ENCODE data around the gene L3MBTL3. TPM values are rescaled to one million over a fixed set of nuclear protein-coding genes. Genes with fewer than 3 reads are reported as not detected.

L3MBTL3 gene
- total RNA-seq, 1 donor from 2014 or later = 22.2 TPM

DNA sequence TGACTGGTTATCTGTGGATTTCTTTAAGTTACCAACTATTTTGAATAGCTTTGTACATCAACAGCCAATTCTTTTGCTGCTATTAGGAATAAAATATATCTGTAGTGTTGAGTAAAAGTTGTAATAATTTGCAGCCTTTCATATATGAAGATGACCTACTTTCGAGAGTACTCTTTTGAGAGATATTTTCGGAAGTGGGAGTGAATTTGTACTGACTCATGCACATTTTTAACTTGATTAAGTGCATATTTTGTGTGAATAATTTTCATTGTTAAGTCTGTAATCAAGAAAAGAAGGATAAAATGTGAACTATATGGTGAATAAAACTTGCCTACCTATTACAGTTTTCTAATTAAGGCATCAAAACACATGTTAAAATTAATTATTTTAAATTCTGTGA is 51.9 kb downstream of the L3MBTL3 start:
- no peaks in the 10 kb centered on the region for H3K9me3 ChIP-seq (ENCODE audit: insufficient read depth, low read depth, low read length)
- Mint-ChIP-seq H3K4me1 (ENCODE audit: low read depth, unreplicated experiment) (no peaks in the 10 kb centered on the region), H3K27ac (ENCODE audit: unreplicated experiment) (no peak overlapping the region), H3K27me3 (ENCODE audit: low read depth, unreplicated experiment) (no peaks in the 10 kb centered on the region), H3K36me3 (ENCODE audit: low read depth, unreplicated experiment) (no peaks in the 10 kb centered on the region), H3K4me3 (ENCODE audit: unreplicated experiment) (no peak overlapping the region), H3K9me3 (ENCODE audit: unreplicated experiment) (no peaks in the 10 kb centered on the region)
- DNase-seq (ENCODE audit: low read depth) = peak; percentile 23
- H2AFZ ChIP-seq (ENCODE audit: low read depth, low read length) = no peak overlapping the region
- peaks cover 6% of the 10 kb centered on the region for H3K36me3 ChIP-seq (ENCODE audit: insufficient read depth, low read length)
- no peak overlapping the region for H3K27ac ChIP-seq (ENCODE audit: low read depth, low read length)
- no peak overlapping the region for H3K4me3 ChIP-seq (ENCODE audit: insufficient read depth, low read depth, low read length)
- no peak for TF ChIP-seq EZH2 (IDR thresholded peaks at IDR 0.05; ENCODE audit: insufficient read depth, low read length)
- TF ChIP-seq, protein P1, sequence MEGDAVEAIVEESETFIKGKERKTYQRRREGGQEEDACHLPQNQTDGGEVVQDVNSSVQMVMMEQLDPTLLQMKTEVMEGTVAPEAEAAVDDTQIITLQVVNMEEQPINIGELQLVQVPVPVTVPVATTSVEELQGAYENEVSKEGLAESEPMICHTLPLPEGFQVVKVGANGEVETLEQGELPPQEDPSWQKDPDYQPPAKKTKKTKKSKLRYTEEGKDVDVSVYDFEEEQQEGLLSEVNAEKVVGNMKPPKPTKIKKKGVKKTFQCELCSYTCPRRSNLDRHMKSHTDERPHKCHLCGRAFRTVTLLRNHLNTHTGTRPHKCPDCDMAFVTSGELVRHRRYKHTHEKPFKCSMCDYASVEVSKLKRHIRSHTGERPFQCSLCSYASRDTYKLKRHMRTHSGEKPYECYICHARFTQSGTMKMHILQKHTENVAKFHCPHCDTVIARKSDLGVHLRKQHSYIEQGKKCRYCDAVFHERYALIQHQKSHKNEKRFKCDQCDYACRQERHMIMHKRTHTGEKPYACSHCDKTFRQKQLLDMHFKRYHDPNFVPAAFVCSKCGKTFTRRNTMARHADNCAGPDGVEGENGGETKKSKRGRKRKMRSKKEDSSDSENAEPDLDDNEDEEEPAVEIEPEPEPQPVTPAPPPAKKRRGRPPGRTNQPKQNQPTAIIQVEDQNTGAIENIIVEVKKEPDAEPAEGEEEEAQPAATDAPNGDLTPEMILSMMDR (IDR thresholded peaks at IDR 0.05; ENCODE audit: insufficient read depth, low read depth, low read length) = no peak
- H4K20me1 ChIP-seq (ENCODE audit: insufficient read depth, low read length) = no peaks in the 10 kb centered on the region
- no peaks in the 10 kb centered on the region for H3K4me1 ChIP-seq (ENCODE audit: insufficient read depth, low read length)
- no peak overlapping the region for H3K9ac ChIP-seq (ENCODE audit: low read length)
- H3K79me2 ChIP-seq (ENCODE audit: insufficient read depth, low read length) = no peaks in the 10 kb centered on the region
- H3K4me2 ChIP-seq (ENCODE audit: low read length) = no peak overlapping the region
- no peaks in the 10 kb centered on the region for H3K27me3 ChIP-seq (ENCODE audit: insufficient read depth, low read length)
- FAIRE-seq = no peak

DNA sequence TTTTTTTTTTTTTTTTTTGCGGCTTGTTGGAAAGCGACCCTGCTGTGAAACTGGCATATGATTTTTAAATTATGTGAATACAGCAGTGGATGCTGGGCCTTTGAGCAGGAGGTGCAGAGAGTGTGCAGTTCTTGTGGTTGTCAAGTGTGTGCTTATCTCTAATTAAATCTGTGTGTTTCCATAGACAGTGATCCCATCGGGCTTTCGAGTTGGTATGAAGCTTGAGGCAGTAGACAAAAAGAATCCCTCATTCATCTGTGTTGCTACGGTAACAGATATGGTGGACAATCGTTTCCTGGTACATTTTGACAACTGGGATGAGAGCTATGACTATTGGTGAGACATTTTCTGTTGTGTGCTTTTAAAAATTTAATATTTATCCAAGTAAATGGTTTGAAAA is 52.4 kb downstream of the L3MBTL3 start:
- DNase-seq (ENCODE audit: low read depth) (peak; percentile 15), FAIRE-seq (no peak)
- H3K36me3 Mint-ChIP-seq (ENCODE audit: low read depth, unreplicated experiment) = no peaks in the 10 kb centered on the region
- Histone ChIP-seq H3K9me3 (ENCODE audit: insufficient read depth, low read depth, low read length) (no peaks in the 10 kb centered on the region), H3K79me2 (ENCODE audit: insufficient read depth, low read length) (no peaks in the 10 kb centered on the region), H3K36me3 (ENCODE audit: insufficient read depth, low read length) (peaks cover 6% of the 10 kb centered on the region), H3K27ac (ENCODE audit: low read depth, low read length) (no peak overlapping the region), H4K20me1 (ENCODE audit: insufficient read depth, low read length) (no peaks in the 10 kb centered on the region), H2AFZ (ENCODE audit: low read depth, low read length) (no peak overlapping the region), H3K4me3 (ENCODE audit: insufficient read depth, low read depth, low read length) (no peak overlapping the region), H3K4me1 (ENCODE audit: insufficient read depth, low read length) (no peaks in the 10 kb centered on the region), H3K4me2 (ENCODE audit: low read length) (no peak overlapping the region), H3K9ac (ENCODE audit: low read length) (no peak overlapping the region), H3K27me3 (ENCODE audit: insufficient read depth, low read length) (no peaks in the 10 kb centered on the region)
- no peak overlapping the region for H3K4me3 Mint-ChIP-seq (ENCODE audit: unreplicated experiment)
- no peak overlapping the region for H3K27ac Mint-ChIP-seq (ENCODE audit: unreplicated experiment)
- no peaks in the 10 kb centered on the region for H3K4me1 Mint-ChIP-seq (ENCODE audit: low read depth, unreplicated experiment)
- no peaks in the 10 kb centered on the region for H3K9me3 Mint-ChIP-seq (ENCODE audit: unreplicated experiment)
- no peaks in the 10 kb centered on the region for H3K27me3 Mint-ChIP-seq (ENCODE audit: low read depth, unreplicated experiment)
- TF ChIP-seq, protein P1 (IDR thresholded peaks at IDR 0.05; ENCODE audit: insufficient read depth, low read depth, low read length) = no peak
- no peak for TF ChIP-seq EZH2 (IDR thresholded peaks at IDR 0.05; ENCODE audit: insufficient read depth, low read length)

DNA sequence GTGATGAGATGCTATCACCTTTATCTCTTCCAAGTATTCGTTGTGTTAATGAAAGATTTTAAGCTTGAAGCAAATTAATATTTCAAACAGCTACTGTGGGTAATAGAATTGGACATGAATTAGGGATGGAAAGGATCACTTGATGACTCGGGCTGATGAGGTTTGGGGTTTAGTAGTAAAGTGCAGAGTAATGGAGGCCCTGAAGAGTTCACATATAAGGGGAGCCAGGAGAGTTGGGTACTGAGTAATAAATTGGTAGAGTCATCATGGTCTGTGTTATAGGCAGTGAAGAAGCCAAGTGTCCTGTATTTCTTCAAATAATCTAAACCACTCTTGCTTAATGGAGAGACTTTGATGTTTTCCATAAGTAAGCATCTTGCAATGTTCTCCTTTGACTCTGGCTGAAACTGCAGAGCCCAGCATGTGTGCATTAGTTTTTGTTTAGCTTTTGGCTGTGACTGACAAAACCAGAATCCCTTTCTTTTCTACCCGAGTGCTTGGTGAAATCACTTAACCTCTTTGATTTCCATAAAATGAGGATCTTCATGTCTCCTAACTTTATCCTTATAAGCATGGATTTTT is 57.6 kb downstream of the L3MBTL3 start:
- TF ChIP-seq EZH2 (IDR thresholded peaks at IDR 0.05; ENCODE audit: insufficient read depth, low read length) = no peak
- TF ChIP-seq, protein P1 (IDR thresholded peaks at IDR 0.05; ENCODE audit: insufficient read depth, low read depth, low read length) = no peak
- H3K27me3 ChIP-seq (ENCODE audit: insufficient read depth, low read length) = no peaks in the 10 kb centered on the region
- Mint-ChIP-seq H3K27ac (ENCODE audit: unreplicated experiment) (no peak overlapping the region), H3K4me1 (ENCODE audit: low read depth, unreplicated experiment) (no peaks in the 10 kb centered on the region), H3K36me3 (ENCODE audit: low read depth, unreplicated experiment) (peaks cover 2% of the 10 kb centered on the region), H3K27me3 (ENCODE audit: low read depth, unreplicated experiment) (no peaks in the 10 kb centered on the region), H3K4me3 (ENCODE audit: unreplicated experiment) (no peak overlapping the region), H3K9me3 (ENCODE audit: unreplicated experiment) (no peaks in the 10 kb centered on the region)
- no peak overlapping the region for H3K4me2 ChIP-seq (ENCODE audit: low read length)
- no peaks in the 10 kb centered on the region for H4K20me1 ChIP-seq (ENCODE audit: insufficient read depth, low read length)
- H3K79me2 ChIP-seq (ENCODE audit: insufficient read depth, low read length) = no peaks in the 10 kb centered on the region
- H3K4me1 ChIP-seq (ENCODE audit: insufficient read depth, low read length) = no peaks in the 10 kb centered on the region
- no peak overlapping the region for H3K27ac ChIP-seq (ENCODE audit: low read depth, low read length)
- FAIRE-seq = no peak
- H3K9me3 ChIP-seq (ENCODE audit: insufficient read depth, low read depth, low read length) = no peaks in the 10 kb centered on the region
- no peak overlapping the region for H3K4me3 ChIP-seq (ENCODE audit: insufficient read depth, low read depth, low read length)
- DNase-seq (ENCODE audit: low read depth) = peak; percentile 6
- H3K9ac ChIP-seq (ENCODE audit: low read length) = no peak overlapping the region
- H3K36me3 ChIP-seq (ENCODE audit: insufficient read depth, low read length) = peaks cover 4% of the 10 kb centered on the region
- no peak overlapping the region for H2AFZ ChIP-seq (ENCODE audit: low read depth, low read length)

Data from astrocyte (in vitro differentiated cells and primary cell).